CD4-positive, alpha-beta memory T cell (primary cell): ENCODE results near the gene PDE1A. TPM values are rescaled to one million over a fixed set of nuclear protein-coding genes. Genes with fewer than 3 reads are reported as not detected.

ENCODE experiments used
- CTCF ChIA-PET: fragments of 350-600 bp; sonication (Branson Sonifier 250); formaldehyde crosslinking; loops from one replicate; lab custom pipeline; 2021; ENCODE audit warnings: inconsistent platforms; ENCODE audit not compliant: partially characterized antibody; lab: Charles Lee
- POLR2A ChIA-PET: fragments of 350-600 bp; sonication (Branson Sonifier 250); formaldehyde crosslinking; loops from one replicate; lab custom pipeline; 2021; ENCODE audit not compliant: partially characterized antibody; lab: Charles Lee
- DNase-seq, 5 donors: peaks; one replicate each; pipeline versions ENCODE4 v3.0.0 to v3.0.0-alpha.2; 2020 to 2022; ENCODE audit warnings: mixed read lengths in 1 of 5
- H3K27ac ChIP-seq: one replicate; pipeline ENCODE4 v1.7.0; 2013; ENCODE audit warnings: low read depth, low read length
- H3K27me3 ChIP-seq: 2 replicates; pipeline ENCODE4 v1.7.0; 2013; ENCODE audit warnings: mild to moderate bottlenecking, low read length, moderate library complexity; ENCODE audit not compliant: insufficient read depth
- H3K36me3 ChIP-seq: 2 replicates; pipeline ENCODE4 v1.7.0; 2013; ENCODE audit warnings: mild to moderate bottlenecking, low read length, moderate library complexity; ENCODE audit not compliant: insufficient read depth
- H3K4me1 ChIP-seq: 2 replicates; pipeline ENCODE4 v1.7.0; 2013; ENCODE audit warnings: mild to moderate bottlenecking, low read length, moderate library complexity; ENCODE audit not compliant: insufficient read depth
- H3K4me3 ChIP-seq, 2 donors: one replicate each; pipeline ENCODE4 v1.7.0; 2013; ENCODE audit warnings: low read length in 2 of 2, mild to moderate bottlenecking in 1 of 2
- H3K9me3 ChIP-seq, 2 donors: one replicate each; pipeline ENCODE4 v1.7.0; 2013; ENCODE audit warnings: low read length in 2 of 2, control low read depth in 1 of 2; ENCODE audit not compliant: control insufficient read depth in 1 of 2
- H3K27ac Mint-ChIP-seq, 7 donors: one replicate each; pipeline ENCODE4 v1.8.0; 2020 to 2021; ENCODE audit warnings: mixed read lengths in 7 of 7, mild to moderate bottlenecking in 6 of 7, inconsistent platforms in 3 of 7, moderate library complexity in 3 of 7
- H3K27me3 Mint-ChIP-seq, 2 donors: one replicate each; pipeline ENCODE4 v1.8.0; 2020 to 2021; ENCODE audit warnings: mixed read lengths in 2 of 2
- H3K36me3 Mint-ChIP-seq, 2 donors: one replicate each; pipeline ENCODE4 v1.8.0; 2020 to 2021; ENCODE audit warnings: mixed read lengths in 2 of 2, inconsistent platforms in 1 of 2, mild to moderate bottlenecking in 1 of 2
- H3K4me1 Mint-ChIP-seq, 4 donors: one replicate each; pipeline ENCODE4 v1.8.0; 2020 to 2021; ENCODE audit warnings: mixed read lengths in 4 of 4, mild to moderate bottlenecking in 1 of 4
- H3K4me3 Mint-ChIP-seq, 8 donors: one replicate each; pipeline ENCODE4 v1.8.0; 2020 to 2021; ENCODE audit warnings: mixed read lengths in 8 of 8, mild to moderate bottlenecking in 7 of 8, moderate library complexity in 6 of 8, inconsistent platforms in 3 of 8
- H3K9me3 Mint-ChIP-seq, 8 donors: one replicate each; pipeline ENCODE4 v1.8.0; 2020 to 2021; ENCODE audit warnings: mixed read lengths in 8 of 8, mild to moderate bottlenecking in 5 of 8, inconsistent platforms in 3 of 8, moderate library complexity in 1 of 8
- intact Hi-C: fragments of 100-400 bp; cut with micrococcal nuclease; formaldehyde crosslinking; loops from one replicate; pipeline ENCODE4 v1.15.1; 2023
- polyA plus RNA-seq, 2 donors: library from polyadenylated mRNA; unstranded; fragments of 300-500 nt; fragmentation: Illumina TruSeq; gene quantifications; one replicate each; pipeline ENCODE4 v1.2.3, GENCODE V29; 2021
- total RNA-seq, 2 experiments: library from RNA; stranded (reverse); gene quantifications; one replicate each; pipeline ENCODE4 v1.2.3, GENCODE V29; 2021

PDE1A gene
- total and polyA plus RNA-seq, 4 experiments from 2014 or later = not detected

- DNase-seq = no peak
- no peak overlapping the region for H3K27ac ChIP-seq
- H3K9me3 ChIP-seq = no peaks in the 10 kb centered on the region
- H3K27me3 ChIP-seq = no peaks in the 10 kb centered on the region
- POLR2A ChIA-PET = no interaction called here
- intact Hi-C loops = no loop called here
- H3K27me3 Mint-ChIP-seq = no peaks in the 10 kb centered on the region
- no peak overlapping the region for H3K27ac Mint-ChIP-seq
- no peaks in the 10 kb centered on the region for H3K4me1 Mint-ChIP-seq
- H3K36me3 ChIP-seq = no peaks in the 10 kb centered on the region
- no peaks in the 10 kb centered on the region for H3K4me1 ChIP-seq
- H3K36me3 Mint-ChIP-seq = no peaks in the 10 kb centered on the region
- H3K4me3 Mint-ChIP-seq = no peak overlapping the region
- H3K4me3 ChIP-seq = no peak overlapping the region
- CTCF ChIA-PET = no interaction called here
- H3K9me3 Mint-ChIP-seq = no peaks in the 10 kb centered on the region
Measured at GRCh38 chr2:182230561-182230960, 196.3 kb downstream of the PDE1A start.

- H3K27me3 ChIP-seq = no peaks in the 10 kb centered on the region
- Mint-ChIP-seq H3K27ac (no peak overlapping the region), H3K27me3 (peaks cover 0 to 2% of the 10 kb centered on the region in 2 donors), H3K36me3 (no peaks in the 10 kb centered on the region), H3K4me1 (no peaks in the 10 kb centered on the region), H3K4me3 (no peak overlapping the region), H3K9me3 (no peaks in the 10 kb centered on the region)
- H3K27ac ChIP-seq = no peak overlapping the region
- H3K4me3 ChIP-seq = no peak overlapping the region
- no peak for DNase-seq
- CTCF ChIA-PET = no interaction called here
- no peaks in the 10 kb centered on the region for H3K9me3 ChIP-seq
- H3K36me3 ChIP-seq = no peaks in the 10 kb centered on the region
- no peaks in the 10 kb centered on the region for H3K4me1 ChIP-seq
- POLR2A ChIA-PET = no interaction called here
- intact Hi-C loops = no loop called here
Measured at GRCh38 chr2:182229297-182229696, 197.5 kb downstream of the PDE1A start.

GRCh38 chr2:182228741-182229140 lies 198.1 kb downstream of the PDE1A start:
- no peaks in the 10 kb centered on the region for H3K4me1 ChIP-seq
- Mint-ChIP-seq H3K27me3 (peaks cover 0 to 2% of the 10 kb centered on the region in 2 donors), H3K9me3 (no peaks in the 10 kb centered on the region), H3K4me3 (no peak overlapping the region), H3K27ac (no peak overlapping the region), H3K4me1 (no peaks in the 10 kb centered on the region), H3K36me3 (no peaks in the 10 kb centered on the region)
- H3K27ac ChIP-seq = no peak overlapping the region
- POLR2A ChIA-PET = no interaction called here
- CTCF ChIA-PET = no interaction called here
- no peaks in the 10 kb centered on the region for H3K9me3 ChIP-seq
- intact Hi-C loops = no loop called here
- no peaks in the 10 kb centered on the region for H3K36me3 ChIP-seq
- H3K4me3 ChIP-seq = no peak overlapping the region
- no peak for DNase-seq
- no peaks in the 10 kb centered on the region for H3K27me3 ChIP-seq

GRCh38 chr2:182228073-182228473 lies 198.8 kb downstream of the PDE1A start:
- no peaks in the 10 kb centered on the region for H3K4me1 ChIP-seq
- ChIA-PET CTCF (no interaction called here), POLR2A (no interaction called here)
- H3K36me3 ChIP-seq = no peaks in the 10 kb centered on the region
- no peaks in the 10 kb centered on the region for H3K9me3 Mint-ChIP-seq
- H3K27ac Mint-ChIP-seq = no peak overlapping the region
- H3K4me1 Mint-ChIP-seq = no peaks in the 10 kb centered on the region
- no peak overlapping the region for H3K4me3 Mint-ChIP-seq
- H3K4me3 ChIP-seq = no peak overlapping the region
- peaks cover 0 to 2% of the 10 kb centered on the region in 2 donors for H3K27me3 Mint-ChIP-seq
- H3K36me3 Mint-ChIP-seq = no peaks in the 10 kb centered on the region
- no peak overlapping the region for H3K27ac ChIP-seq
- H3K9me3 ChIP-seq = no peaks in the 10 kb centered on the region
- no peaks in the 10 kb centered on the region for H3K27me3 ChIP-seq
- no peak for DNase-seq
- intact Hi-C loops = no loop called here

- DNase-seq = no peak
- H3K9me3 Mint-ChIP-seq = no peaks in the 10 kb centered on the region
- H3K4me1 Mint-ChIP-seq = no peaks in the 10 kb centered on the region
- ChIA-PET CTCF (no interaction called here), POLR2A (no interaction called here)
- no peak overlapping the region for H3K4me3 Mint-ChIP-seq
- H3K36me3 ChIP-seq = no peaks in the 10 kb centered on the region
- H3K27me3 Mint-ChIP-seq = peaks cover 0 to 2% of the 10 kb centered on the region in 2 donors
- H3K27ac Mint-ChIP-seq = no peak overlapping the region
- no peaks in the 10 kb centered on the region for H3K27me3 ChIP-seq
- H3K27ac ChIP-seq = no peak overlapping the region
- no peaks in the 10 kb centered on the region for H3K4me1 ChIP-seq
- intact Hi-C loops = no loop called here
- no peaks in the 10 kb centered on the region for H3K9me3 ChIP-seq
- H3K4me3 ChIP-seq = no peak overlapping the region
- H3K36me3 Mint-ChIP-seq = no peaks in the 10 kb centered on the region
Measured at GRCh38 chr2:182226807-182227206, 200.0 kb downstream of the PDE1A start.

- Mint-ChIP-seq H3K4me3 (no peak overlapping the region), H3K9me3 (no peaks in the 10 kb centered on the region), H3K27ac (no peak overlapping the region), H3K4me1 (no peaks in the 10 kb centered on the region), H3K36me3 (no peaks in the 10 kb centered on the region), H3K27me3 (peaks cover 0 to 2% of the 10 kb centered on the region in 2 donors)
- no peaks in the 10 kb centered on the region for H3K9me3 ChIP-seq
- no peak overlapping the region for H3K27ac ChIP-seq
- no peaks in the 10 kb centered on the region for H3K27me3 ChIP-seq
- H3K4me1 ChIP-seq = no peaks in the 10 kb centered on the region
- no peak overlapping the region for H3K4me3 ChIP-seq
- DNase-seq = no peak
- POLR2A ChIA-PET = no interaction called here
- intact Hi-C loops = no loop called here
- CTCF ChIA-PET = no interaction called here
- H3K36me3 ChIP-seq = no peaks in the 10 kb centered on the region
Measured at GRCh38 chr2:182224669-182225068, 202.2 kb downstream of the PDE1A start.

- no peaks in the 10 kb centered on the region for H3K4me1 Mint-ChIP-seq
- DNase-seq = no peak
- POLR2A ChIA-PET = no interaction called here
- H3K4me3 Mint-ChIP-seq = no peak overlapping the region
- no peaks in the 10 kb centered on the region for H3K27me3 ChIP-seq
- no peak overlapping the region for H3K27ac Mint-ChIP-seq
- H3K27ac ChIP-seq = no peak overlapping the region
- H3K36me3 Mint-ChIP-seq = no peaks in the 10 kb centered on the region
- H3K9me3 Mint-ChIP-seq = no peaks in the 10 kb centered on the region
- no peaks in the 10 kb centered on the region for H3K36me3 ChIP-seq
- CTCF ChIA-PET = no interaction called here
- no peak overlapping the region for H3K4me3 ChIP-seq
- no peaks in the 10 kb centered on the region for H3K9me3 ChIP-seq
- peaks cover 0 to 2% of the 10 kb centered on the region in 2 donors for H3K27me3 Mint-ChIP-seq
- no peaks in the 10 kb centered on the region for H3K4me1 ChIP-seq
- intact Hi-C loops = no loop called here
Measured at GRCh38 chr2:182220998-182221397, 205.8 kb downstream of the PDE1A start.

GRCh38 chr2:182220335-182220734 lies 206.5 kb downstream of the PDE1A start:
- H3K4me1 ChIP-seq = no peaks in the 10 kb centered on the region
- Mint-ChIP-seq H3K9me3 (no peaks in the 10 kb centered on the region), H3K4me1 (no peaks in the 10 kb centered on the region), H3K4me3 (no peak overlapping the region), H3K27me3 (peaks cover 0 to 2% of the 10 kb centered on the region in 2 donors), H3K27ac (no peak overlapping the region), H3K36me3 (no peaks in the 10 kb centered on the region)
- H3K36me3 ChIP-seq = no peaks in the 10 kb centered on the region
- POLR2A ChIA-PET = no interaction called here
- H3K27ac ChIP-seq = no peak overlapping the region
- intact Hi-C loops = no loop called here
- no peaks in the 10 kb centered on the region for H3K9me3 ChIP-seq
- CTCF ChIA-PET = no interaction called here
- no peaks in the 10 kb centered on the region for H3K27me3 ChIP-seq
- H3K4me3 ChIP-seq = no peak overlapping the region
- no peak for DNase-seq
